SJCRH30 (cell line): ENCODE measurements around the gene RAP2B. TPM values are rescaled to one million over a fixed set of nuclear protein-coding genes. Genes with fewer than 3 reads are reported as not detected.
A peak's percentile ranks its signal among the peaks of the same experiment; 100 is the strongest.
"Not testable (repeated sequence)": the region's sequence is repeated elsewhere in the genome, so short reads cannot be mapped to it uniquely, and the experiment has no call there.

ENCODE experiments used
- DNase-seq, 2 experiments: peaks; one replicate each; pipeline ENCODE4 v3.0.0-alpha.2; 2015 to 2020
- H3K27ac ChIP-seq: fragments of 250-450 bp; sonication (Bioruptor Pico); 2 replicates; pipeline ENCODE4 v1.5.1; 2020; ENCODE audit warnings: mild to moderate bottlenecking, moderate library complexity
- H3K27me3 ChIP-seq: fragments of 250-450 bp; sonication (Bioruptor Pico); 2 replicates; pipeline ENCODE4 v1.5.1; 2020; ENCODE audit warnings: mild to moderate bottlenecking, moderate library complexity
- H3K36me3 ChIP-seq: fragments of 250-450 bp; sonication (Bioruptor Pico); 2 replicates; pipeline ENCODE4 v1.5.1; 2020; ENCODE audit warnings: mild to moderate bottlenecking, moderate library complexity
- H3K4me1 ChIP-seq: fragments of 250-450 bp; sonication (Bioruptor Pico); 2 replicates; pipeline ENCODE4 v1.5.1; 2020; ENCODE audit warnings: mild to moderate bottlenecking, moderate library complexity
- H3K4me3 ChIP-seq: fragments of 250-450 bp; sonication (Bioruptor Pico); 2 replicates; pipeline ENCODE4 v1.5.1; 2020; ENCODE audit warnings: mild to moderate bottlenecking, moderate library complexity
- H3K9me3 ChIP-seq: fragments of 250-450 bp; sonication (Bioruptor Pico); replicated peaks from 2 replicates; pipeline ENCODE4 v1.5.1; 2020; ENCODE audit warnings: mild to moderate bottlenecking, moderate library complexity
- total RNA-seq: library from RNA; depleted of rRNA; stranded (reverse); fragments of >200 nt; shearing (Covaris generic); gene quantifications from 2 replicates; pipeline ENCODE4 v1.2.3, GENCODE V29; 2014

RAP2B gene
- total RNA-seq, 1 experiment from 2014 or later, result 13.9 TPM

DNA sequence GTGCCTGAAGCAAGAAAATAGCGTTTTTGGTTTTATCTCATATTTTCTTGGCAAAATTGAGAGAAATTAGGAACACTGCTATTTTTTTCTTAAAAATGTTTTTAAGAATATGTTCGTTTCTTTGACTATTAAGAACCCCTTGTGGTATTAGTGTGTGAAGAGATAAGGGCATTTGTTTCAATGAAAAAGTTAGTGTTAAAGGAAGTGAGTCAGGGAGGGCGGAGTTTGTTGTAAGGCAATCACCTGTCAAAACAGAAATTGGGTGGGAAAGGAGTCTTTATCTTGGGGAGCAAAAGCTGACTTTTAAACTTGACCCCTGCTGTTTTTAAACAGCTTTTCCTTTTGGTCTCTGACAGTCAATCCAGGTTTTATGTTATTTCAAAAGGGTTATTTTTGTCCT lies 4.2 kb downstream of the RAP2B start:
- Histone ChIP-seq H3K4me3 (no peak overlapping the region), H3K27me3 (no peaks in the 10 kb centered on the region), H3K9me3 (no peaks in the 10 kb centered on the region), H3K4me1 (no peaks in the 10 kb centered on the region; the same call in 1 of the 2 replicates), H3K27ac (no peak overlapping the region), H3K36me3 (peaks cover 16% of the 10 kb centered on the region; the same call in 1 of the 2 replicates)
- DNase-seq, result no peak

- DNase-seq, result no peak
- Histone ChIP-seq H3K4me3 (no peak overlapping the region), H3K36me3 (peaks cover 16% of the 10 kb centered on the region; the same call in 1 of the 2 replicates)
Measured at GRCh38 chr3:153166796-153167195, 4.8 kb downstream of the RAP2B start.

GRCh38 chr3:153169793-153170383 lies 7.9 kb downstream of the RAP2B start:
- H3K36me3 ChIP-seq, result peaks cover 9% of the 10 kb centered on the region; the same call in 1 of the 2 replicates
- H3K4me1 ChIP-seq, result no peaks in the 10 kb centered on the region
- no peaks in the 10 kb centered on the region for H3K9me3 ChIP-seq
- DNase-seq, result no peak
- no peak overlapping the region for H3K27ac ChIP-seq
- no peaks in the 10 kb centered on the region for H3K27me3 ChIP-seq
- no peak overlapping the region for H3K4me3 ChIP-seq

More at GRCh38 chr3:153166796-153167195, 4.8 kb downstream of the RAP2B start:
- no peaks in the 10 kb centered on the region for H3K27me3 ChIP-seq
- H3K4me1 ChIP-seq, result no peaks in the 10 kb centered on the region; the same call in 1 of the 2 replicates
- no peak overlapping the region for H3K27ac ChIP-seq
- H3K9me3 ChIP-seq, result no peaks in the 10 kb centered on the region

DNA sequence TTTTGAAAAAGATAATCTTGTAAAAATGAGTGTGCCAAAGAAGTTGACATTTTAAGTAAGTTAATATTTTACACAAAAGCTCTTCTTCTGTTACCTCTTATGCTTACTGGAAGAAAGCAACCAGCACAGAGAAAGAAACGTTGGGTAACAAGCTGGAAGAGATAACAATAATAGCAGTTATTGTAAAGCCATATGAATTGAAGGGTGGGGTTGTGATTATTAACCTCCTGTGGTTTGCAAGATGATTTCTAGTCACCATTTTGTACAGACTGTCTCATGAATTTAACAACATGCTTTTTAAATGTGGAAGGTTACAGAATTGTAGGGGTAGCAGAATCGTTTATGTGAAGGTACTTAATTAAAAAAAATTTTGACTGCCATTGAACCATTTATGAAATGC lies 9.2 kb downstream of the RAP2B start:
- Histone ChIP-seq H3K27me3 (no peaks in the 10 kb centered on the region), H3K4me3 (no peak overlapping the region), H3K27ac (no peak overlapping the region), H3K36me3 (peaks cover 8% of the 10 kb centered on the region; the same call in 1 of the 2 replicates), H3K9me3 (no peaks in the 10 kb centered on the region), H3K4me1 (no peaks in the 10 kb centered on the region)
- DNase-seq, result no peak

DNA sequence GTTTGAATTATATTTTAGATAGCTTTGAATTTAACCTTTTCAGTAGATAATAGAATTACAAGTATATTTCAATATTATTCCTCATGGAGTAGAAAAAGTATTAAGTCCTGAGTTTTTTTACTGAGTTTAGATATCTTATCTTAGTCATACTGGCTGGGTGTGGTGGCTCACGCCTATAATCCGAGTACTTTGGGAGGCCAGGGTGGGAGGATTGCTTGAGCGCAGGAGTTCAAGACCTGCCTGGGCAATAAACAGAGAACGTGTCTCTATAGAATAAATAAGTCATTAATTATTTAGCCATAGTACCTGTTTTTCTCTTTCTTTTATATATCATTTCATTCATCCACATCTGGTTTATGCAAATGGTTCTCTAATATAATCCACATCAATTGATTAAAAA lies 9.9 kb downstream of the RAP2B start:
- Histone ChIP-seq H3K4me3 (no peak overlapping the region), H3K36me3 (peaks cover 8% of the 10 kb centered on the region; the same call in 1 of the 2 replicates), H3K27me3 (no peaks in the 10 kb centered on the region), H3K4me1 (no peaks in the 10 kb centered on the region), H3K27ac (no peak overlapping the region), H3K9me3 (no peaks in the 10 kb centered on the region)
- DNase-seq, result no peak

- DNase-seq, result no peak
- no peaks in the 10 kb centered on the region for H3K9me3 ChIP-seq
- no peaks in the 10 kb centered on the region for H3K36me3 ChIP-seq
- H3K4me1 ChIP-seq, result no peaks in the 10 kb centered on the region
- no peaks in the 10 kb centered on the region for H3K27me3 ChIP-seq
- H3K27ac ChIP-seq, result no peak overlapping the region
- H3K4me3 ChIP-seq, result no peak overlapping the region
Measured at GRCh38 chr3:153172796-153173757, 11.1 kb downstream of the RAP2B start.

DNA sequence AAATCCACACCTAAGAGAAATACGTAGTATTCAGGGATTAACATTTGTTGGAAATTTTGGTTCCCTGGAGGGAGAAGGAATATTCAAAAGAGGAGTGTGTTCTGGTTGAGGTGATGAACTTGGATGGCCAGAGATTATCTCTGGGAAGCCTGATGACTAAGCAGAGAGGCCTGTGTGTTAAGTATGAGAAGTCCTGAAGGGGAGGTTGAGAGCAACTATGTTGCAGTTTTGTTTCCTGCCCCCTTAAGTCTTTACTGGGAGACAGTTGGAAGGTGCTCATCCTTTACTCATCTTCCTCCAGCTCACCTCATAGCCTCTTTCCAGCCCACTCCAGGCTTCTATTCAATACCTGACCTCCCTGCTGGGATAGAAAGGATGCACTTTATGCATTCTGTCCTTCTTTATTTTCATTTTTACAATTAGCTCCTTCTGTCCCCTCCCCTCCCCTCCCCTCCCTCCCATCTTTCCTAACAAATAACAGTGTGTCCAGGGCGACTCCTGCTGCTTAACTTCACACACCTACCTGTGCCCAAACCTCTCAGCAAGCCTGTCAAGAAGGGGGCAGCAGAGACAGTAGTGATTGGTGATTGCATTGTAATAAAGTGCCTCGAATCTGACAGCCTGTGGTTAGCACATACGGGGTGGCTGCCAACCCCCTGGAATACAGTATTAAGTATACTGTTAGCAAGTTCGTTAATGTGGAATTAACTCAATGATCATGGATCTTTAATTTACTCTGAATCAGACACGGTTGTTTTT lies 11.9 kb downstream of the RAP2B start:
- no peak overlapping the region for H3K27ac ChIP-seq
- no peak overlapping the region for H3K4me3 ChIP-seq
- H3K27me3 ChIP-seq, result no peaks in the 10 kb centered on the region
- no peaks in the 10 kb centered on the region for H3K4me1 ChIP-seq
- no peaks in the 10 kb centered on the region for H3K36me3 ChIP-seq
- DNase-seq, result no peak
- H3K9me3 ChIP-seq, result no peaks in the 10 kb centered on the region

GRCh38 chr3:153176197-153176596 lies 14.2 kb downstream of the RAP2B start:
- no peaks in the 10 kb centered on the region for H3K36me3 ChIP-seq
- no peaks in the 10 kb centered on the region for H3K9me3 ChIP-seq
- no peak overlapping the region for H3K4me3 ChIP-seq
- no peak for DNase-seq
- no peaks in the 10 kb centered on the region for H3K27me3 ChIP-seq
- H3K4me1 ChIP-seq, result peaks cover 3% of the 10 kb centered on the region; the same call in 1 of the 2 replicates
- H3K27ac ChIP-seq, result no peak overlapping the region

GRCh38 chr3:153180860-153181372 lies 18.9 kb downstream of the RAP2B start:
- Histone ChIP-seq H3K4me3 (no peak overlapping the region), H3K36me3 (no peaks in the 10 kb centered on the region), H3K9me3 (no peaks in the 10 kb centered on the region), H3K4me1 (peaks cover 20% of the 10 kb centered on the region), H3K27me3 (no peaks in the 10 kb centered on the region), H3K27ac (no peak overlapping the region)
- DNase-seq, result no peak

DNA sequence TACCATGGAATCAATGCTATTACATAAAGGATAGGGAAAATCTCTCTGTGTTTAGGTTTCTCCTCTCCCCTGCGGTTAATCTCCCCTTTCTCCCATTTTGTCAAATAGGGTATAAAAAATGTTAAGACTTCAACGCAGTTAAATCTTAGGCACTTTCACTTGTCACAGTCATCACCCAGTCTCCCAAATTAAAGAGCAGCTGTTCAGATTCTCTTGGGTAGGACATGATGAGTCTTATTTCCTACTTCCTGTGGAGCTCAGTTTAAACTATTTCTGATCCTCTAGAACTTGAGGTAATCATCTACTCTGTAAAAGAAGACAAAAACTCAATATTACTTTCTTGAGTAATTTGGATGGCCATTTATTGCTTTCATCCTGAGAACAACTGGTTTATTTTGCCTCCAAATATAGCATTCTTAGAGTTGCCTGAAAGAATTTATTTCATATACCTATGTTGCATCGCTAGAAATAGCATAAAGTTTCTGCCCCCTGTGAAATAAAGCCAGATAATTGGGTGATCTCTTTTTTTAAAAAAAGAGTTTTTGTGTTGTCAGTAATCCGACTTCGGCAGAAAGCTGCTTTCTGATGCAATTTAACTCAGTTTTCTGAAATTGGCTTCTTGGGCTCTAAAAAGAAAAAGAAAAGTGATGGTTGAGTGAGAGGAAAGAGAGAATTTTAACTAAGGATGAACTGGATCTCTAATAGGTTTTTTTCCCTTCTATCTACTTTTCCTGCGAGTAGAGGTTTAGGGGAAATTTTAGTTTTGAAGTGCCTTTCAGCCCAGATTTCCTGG lies 20.7 kb downstream of the RAP2B start:
- peak overlapping the region; percentile 59 for H3K27ac ChIP-seq
- peak in 1 of 2 experiments; percentile 73 for DNase-seq
- peak overlapping the region; percentile 4; the same call in 1 of the 2 replicates for H3K4me3 ChIP-seq
- no peaks in the 10 kb centered on the region for H3K9me3 ChIP-seq
- H3K4me1 ChIP-seq, result peaks cover 20% of the 10 kb centered on the region
- H3K36me3 ChIP-seq, result no peaks in the 10 kb centered on the region
- H3K27me3 ChIP-seq, result no peaks in the 10 kb centered on the region

DNA sequence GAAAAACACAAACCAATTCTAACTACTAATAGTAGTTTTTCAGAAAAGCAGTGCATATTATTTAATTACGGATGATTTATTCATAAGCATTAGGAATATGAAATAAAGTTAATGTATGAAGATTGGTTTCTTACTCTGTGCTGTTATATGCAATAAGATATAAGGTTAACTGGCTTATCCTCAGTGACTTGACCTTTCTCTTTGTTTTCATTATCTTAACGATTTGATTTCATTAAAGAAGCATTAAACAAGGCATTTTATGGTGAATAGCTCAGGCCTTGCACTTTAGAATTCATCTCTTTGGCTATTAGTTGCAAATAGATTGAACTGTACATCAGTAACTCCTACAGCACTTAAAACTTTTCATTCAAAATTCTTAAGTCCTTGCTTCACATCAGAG lies 28.9 kb downstream of the RAP2B start:
- no peak for DNase-seq
- Histone ChIP-seq H3K9me3 (no peaks in the 10 kb centered on the region), H3K36me3 (no peaks in the 10 kb centered on the region), H3K4me3 (no peak overlapping the region), H3K27ac (no peak overlapping the region), H3K27me3 (no peaks in the 10 kb centered on the region), H3K4me1 (no peaks in the 10 kb centered on the region)

GRCh38 chr3:153192327-153192726 lies 30.3 kb downstream of the RAP2B start:
- no peak for DNase-seq
- H3K9me3 ChIP-seq, result no peaks in the 10 kb centered on the region
- no peak overlapping the region for H3K27ac ChIP-seq
- H3K4me1 ChIP-seq, result no peaks in the 10 kb centered on the region
- no peak overlapping the region for H3K4me3 ChIP-seq
- H3K36me3 ChIP-seq, result no peaks in the 10 kb centered on the region
- H3K27me3 ChIP-seq, result no peaks in the 10 kb centered on the region

- H3K9me3 ChIP-seq, H3K36me3 ChIP-seq, H3K4me3 ChIP-seq, H3K27ac ChIP-seq, H3K27me3 ChIP-seq, H3K4me1 ChIP-seq: not testable (repeated sequence)
- peak; percentile 18 to 49 for DNase-seq
Measured at GRCh38 chr3:153193786-153194476, 31.9 kb downstream of the RAP2B start.
